HT-29 (cell line): ENCODE data around the gene CCNDBP1. TPM values are rescaled to one million over a fixed set of nuclear protein-coding genes. Genes with fewer than 3 reads are reported as not detected.
A peak's percentile ranks its signal among the peaks of the same experiment; 100 is the strongest.
"Not testable (repeated sequence)": the region's sequence is repeated elsewhere in the genome, so short reads cannot be mapped to it uniquely, and the experiment has no call there.

Experiments
- DNase-seq: peaks from one replicate; pipeline ENCODE4 v3.0.0-alpha.2; 2015; ENCODE audit warnings: low spot score
- total RNA-seq: library from RNA; depleted of rRNA; stranded (reverse); fragments of >200 nt; shearing (Covaris generic); gene quantifications from 2 replicates; pipeline ENCODE4 v1.2.3, GENCODE V29; 2014

CCNDBP1 gene
- total RNA-seq, 1 experiment from 2014 or later: 39.8 TPM

- no peak for DNase-seq
Observed at GRCh38 chr15:43214592-43215295, 29.5 kb downstream of the CCNDBP1 start.

- DNase-seq: no peak
Observed at GRCh38 chr15:43215961-43216360, 30.8 kb downstream of the CCNDBP1 start.

- DNase-seq: no peak
Observed at GRCh38 chr15:43218908-43219706, 33.9 kb downstream of the CCNDBP1 start.

- DNase-seq: no peak
Observed at GRCh38 chr15:43219929-43220928, 35.0 kb downstream of the CCNDBP1 start.

- no peak for DNase-seq
Observed at GRCh38 chr15:43220991-43221403, 35.8 kb downstream of the CCNDBP1 start, which contains the start of gene EPB42. EPB42 (minus strand) TSS chr15:43221018; CDS start chr15:43220825, 193 bp downstream.

GRCh38 chr15:43221422-43221821 lies 36.2 kb downstream of the CCNDBP1 start:
- DNase-seq: no peak

- peak; percentile 84 for DNase-seq
Observed at GRCh38 chr15:43225201-43225949, 40.2 kb downstream of the CCNDBP1 start.

- not testable (repeated sequence) for DNase-seq
Observed at GRCh38 chr15:43225950-43226255, 40.7 kb downstream of the CCNDBP1 start.

- DNase-seq: no peak
Observed at GRCh38 chr15:43226436-43227305, 41.5 kb downstream of the CCNDBP1 start.

GRCh38 chr15:43229977-43230376 lies 44.8 kb downstream of the CCNDBP1 start:
- no peak for DNase-seq

GRCh38 chr15:43230640-43231115 lies 45.5 kb downstream of the CCNDBP1 start:
- DNase-seq: no peak

GRCh38 chr15:43232289-43232874 lies 47.2 kb downstream of the CCNDBP1 start:
- no peak for DNase-seq

- DNase-seq: no peak
Observed at GRCh38 chr15:43235536-43235935, 50.3 kb downstream of the CCNDBP1 start.

GRCh38 chr15:43237842-43238470 lies 52.8 kb downstream of the CCNDBP1 start:
- no peak for DNase-seq

- no peak for DNase-seq
Observed at GRCh38 chr15:43238671-43239131, 53.5 kb downstream of the CCNDBP1 start.

GRCh38 chr15:43239732-43240491 lies 54.7 kb downstream of the CCNDBP1 start:
- DNase-seq: no peak

GRCh38 chr15:43241100-43241499 lies 55.9 kb downstream of the CCNDBP1 start:
- no peak for DNase-seq

- no peak for DNase-seq
Observed at GRCh38 chr15:43242616-43243015, 57.4 kb downstream of the CCNDBP1 start.
